ENCODE measurements around the gene ANO9.

ANO9 gene

DNA sequence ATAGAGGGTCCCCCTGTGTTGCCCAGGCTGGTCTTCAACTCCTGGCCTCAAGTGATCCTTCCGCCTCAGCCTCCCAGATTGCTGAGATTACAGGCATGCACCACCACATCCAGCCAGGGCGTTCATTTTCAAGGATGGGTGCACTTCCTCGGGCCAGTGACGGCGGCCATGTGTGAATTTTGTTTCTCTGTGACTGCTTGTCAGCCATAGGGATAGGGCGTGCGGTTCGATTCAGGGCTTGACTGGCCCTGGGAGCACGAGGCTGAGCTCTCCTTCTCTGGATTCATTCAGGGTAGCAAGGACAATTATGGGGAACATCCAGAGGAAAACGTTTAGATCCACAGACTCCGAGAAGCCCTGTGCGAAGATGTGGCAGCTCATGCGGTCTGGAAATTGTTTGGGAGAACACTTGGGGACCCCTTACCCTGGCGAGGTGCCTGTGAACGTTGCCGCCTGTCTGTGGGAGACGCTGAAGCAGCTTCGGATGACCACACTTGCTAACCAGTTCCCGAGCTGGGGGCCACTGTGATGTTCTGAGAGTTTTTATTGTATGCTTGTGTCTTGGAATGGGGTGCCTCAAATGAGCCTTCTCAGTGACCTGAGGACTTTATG lies 11.2 kb upstream of the ANO9 start:
- no peak for DNase-seq (ENCODE audit: low read depth in 2 of 2)

DNA sequence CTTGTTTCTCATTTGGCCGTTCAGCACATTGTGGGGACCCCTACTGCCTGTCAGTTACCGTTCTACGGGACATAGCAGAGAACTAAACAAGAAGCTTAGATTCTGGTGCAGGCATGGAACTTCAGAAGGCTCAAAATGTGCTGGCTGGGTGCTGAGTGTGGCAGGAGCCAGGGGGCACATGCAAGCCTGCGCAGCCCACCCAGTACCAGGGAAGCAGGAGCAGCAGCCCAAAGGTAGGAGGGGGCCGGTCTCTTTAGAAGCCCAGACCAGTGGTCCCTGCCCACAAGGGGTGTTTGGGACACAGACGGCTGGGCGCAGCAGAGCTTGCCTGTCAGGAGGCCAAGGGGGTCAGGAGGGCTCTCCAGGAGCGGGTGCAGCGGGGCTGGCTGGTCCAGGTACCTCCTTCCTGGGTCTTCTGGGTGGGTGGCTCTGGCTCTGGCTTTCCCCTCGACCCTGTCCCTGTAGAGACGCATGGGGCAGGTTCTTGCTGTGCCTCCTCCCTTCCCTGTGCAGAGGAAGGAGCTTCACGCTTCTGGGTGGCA lies 10.5 kb upstream of the ANO9 start:
- DNase-seq (ENCODE audit: low read depth in 2 of 2): no peak

DNA sequence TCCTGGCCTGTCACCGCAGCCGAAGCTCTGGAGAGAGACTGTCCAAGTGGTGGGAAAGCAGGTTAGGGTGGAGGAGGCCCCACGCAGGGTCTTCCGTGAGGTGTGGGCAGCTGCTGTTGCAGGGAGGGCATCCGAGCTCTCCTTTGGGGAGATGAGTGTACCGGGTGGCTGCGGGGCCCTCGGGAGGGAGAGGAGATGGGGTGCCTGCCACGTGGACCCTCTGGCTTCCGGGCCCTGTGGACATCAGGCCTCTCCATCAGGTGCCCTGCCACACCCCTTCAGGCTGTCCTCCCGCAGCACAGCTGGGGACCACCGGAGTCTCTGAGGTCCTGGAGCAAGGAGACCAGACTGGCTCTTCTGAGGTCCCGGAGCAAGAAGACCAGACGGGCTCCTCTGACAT lies 9.9 kb upstream of the ANO9 start:
- no peak for DNase-seq (ENCODE audit: low read depth in 2 of 2)

DNA sequence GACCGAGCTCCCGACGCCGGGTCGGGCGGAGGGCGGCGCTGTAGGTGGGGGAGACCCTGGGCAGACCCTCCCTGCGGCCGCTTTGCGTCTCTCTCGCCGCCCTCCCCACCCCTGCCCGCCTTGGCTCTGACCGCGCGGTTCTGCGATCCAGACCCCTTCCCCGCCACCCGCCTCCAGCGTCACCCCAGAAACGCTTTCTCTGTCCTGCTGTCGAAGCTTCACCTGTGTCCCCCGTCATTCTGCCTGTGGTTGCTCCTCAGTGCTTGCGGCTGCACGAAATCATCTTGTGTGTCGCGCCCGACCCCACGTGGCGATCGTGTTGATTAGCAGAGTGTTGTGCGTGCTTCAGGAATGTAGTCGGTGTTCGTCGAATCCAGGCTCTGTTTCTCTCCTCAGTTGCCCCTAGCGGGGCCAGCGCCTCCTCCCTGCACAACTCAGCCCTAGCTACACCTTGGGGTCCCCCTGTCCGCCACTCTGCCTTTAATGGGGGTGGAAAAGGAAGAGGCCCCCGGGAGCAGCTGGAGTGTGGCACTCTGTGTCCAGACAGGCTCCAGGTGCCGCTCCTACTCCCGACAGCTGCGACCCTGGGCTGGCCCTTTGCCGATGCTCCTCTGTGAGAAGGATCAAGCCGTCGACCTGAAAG lies 9.1 kb upstream of the ANO9 start:
- DNase-seq (ENCODE audit: low read depth in 2 of 2): peak; percentile 66 to 72

DNA sequence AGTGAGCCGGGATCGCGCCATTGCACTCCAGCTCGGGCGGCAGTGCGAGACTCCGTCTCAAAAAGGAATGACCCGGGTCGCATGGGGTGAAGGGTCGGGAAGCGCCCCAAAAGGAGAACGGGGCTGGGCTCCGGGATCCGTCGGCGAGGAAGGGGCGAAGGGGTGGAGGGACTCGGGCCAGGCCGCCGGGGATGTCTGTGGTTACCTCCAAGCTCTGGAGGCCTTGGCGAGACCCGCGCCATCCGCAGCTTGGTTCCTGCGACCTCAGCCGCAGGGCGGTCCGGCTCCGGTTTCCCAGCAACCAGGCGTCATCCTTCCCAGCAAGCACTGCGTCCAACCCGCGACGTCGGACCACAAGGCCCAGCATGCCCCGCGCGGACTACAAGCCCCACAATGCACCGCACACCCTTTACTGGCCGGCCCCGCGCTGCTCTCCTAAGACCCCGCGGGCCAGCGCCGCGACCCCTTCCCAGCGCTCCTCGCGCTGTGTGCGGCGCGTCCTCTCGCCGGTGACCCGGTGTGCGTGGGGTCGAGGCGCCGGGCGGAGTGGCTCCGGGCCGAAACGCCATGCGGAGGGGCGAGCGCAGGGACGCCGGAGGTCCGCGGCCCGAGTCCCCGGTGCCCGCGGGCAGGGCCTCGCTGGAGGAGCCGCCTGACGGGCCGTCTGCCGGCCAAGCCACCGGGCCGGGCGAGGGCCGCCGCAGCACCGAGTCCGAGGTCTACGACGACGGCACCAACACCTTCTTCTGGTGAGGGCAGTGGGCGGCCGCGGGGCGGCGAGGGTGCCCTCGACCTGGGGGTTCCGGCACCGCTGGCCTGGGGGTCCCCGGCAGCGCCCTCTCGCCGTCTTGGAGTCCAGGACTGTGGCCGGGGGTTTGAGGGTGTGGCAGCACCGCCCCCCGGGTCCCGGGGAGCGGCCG lies 8.3 kb upstream of the ANO9 start, which contains the start of gene PTDSS2:
TSS of gene PTDSS2 (plus strand) at position 391 of the 920 bp plus-strand sequence. CDS start at position 568, 177 bp downstream.
- peak; percentile 91 to 92 for DNase-seq (ENCODE audit: low read depth in 2 of 2)

DNA sequence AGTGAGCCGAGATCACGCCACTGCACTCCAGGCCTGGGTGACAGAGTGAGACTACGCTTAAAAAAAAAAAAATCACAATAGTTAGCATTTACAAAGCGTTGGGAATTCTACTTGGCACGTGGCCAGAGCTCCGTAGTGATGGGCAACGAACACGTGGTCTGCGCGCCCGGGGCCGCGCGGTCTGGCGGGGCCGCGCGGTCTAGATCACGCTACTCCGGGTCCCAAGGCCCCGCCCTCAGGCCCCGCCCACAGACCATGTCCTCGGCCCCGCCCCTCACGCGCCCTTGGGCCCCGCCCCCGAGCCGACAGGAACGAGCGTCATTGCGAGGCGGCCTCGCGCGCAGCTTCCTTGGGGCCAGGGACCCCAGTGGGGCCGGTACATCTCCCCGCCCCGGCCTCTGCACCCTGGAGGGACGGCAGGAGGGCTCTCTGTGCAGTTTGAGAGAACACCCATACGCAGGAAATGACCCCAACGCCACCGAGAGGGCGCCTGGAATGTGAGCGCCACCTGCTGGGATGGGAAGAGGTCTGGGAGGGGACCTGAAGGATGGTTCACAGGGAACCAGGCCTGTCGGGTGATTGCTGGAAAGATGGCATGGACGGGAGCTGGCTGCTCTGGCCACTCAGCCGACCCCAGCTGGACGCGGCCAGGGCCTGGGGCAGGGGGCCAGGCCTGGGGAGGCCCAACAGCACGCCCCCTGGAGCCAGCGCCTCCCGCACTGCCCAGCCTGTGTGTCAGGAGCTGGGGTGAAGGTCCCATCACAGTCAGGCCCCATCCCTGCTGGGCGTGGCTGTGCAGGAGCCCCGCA lies 6.3 kb upstream of the ANO9 start:
- DNase-seq (ENCODE audit: low read depth in 2 of 2): peak; percentile 86 to 90

DNA sequence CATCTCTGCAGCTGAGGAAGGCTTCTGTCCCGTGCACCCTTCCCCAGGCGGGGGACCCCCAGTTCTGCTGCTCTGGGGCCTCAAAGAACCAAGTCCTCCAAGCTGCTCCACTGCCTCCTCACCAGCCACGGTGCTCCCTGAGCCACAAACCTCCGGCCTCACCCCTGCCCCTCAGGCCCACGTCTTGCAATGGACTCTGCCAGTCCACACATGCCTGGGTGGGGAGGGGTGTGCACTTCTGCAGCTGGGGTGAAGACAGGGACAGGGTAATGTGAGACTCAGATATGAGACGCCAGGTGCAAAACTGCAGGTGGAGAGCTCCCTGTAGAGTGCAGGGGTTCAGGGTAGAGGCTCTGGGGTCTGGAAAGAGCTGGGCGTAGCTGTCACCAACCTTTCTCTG lies 5.1 kb upstream of the ANO9 start:
- no peak for DNase-seq (ENCODE audit: low read depth in 2 of 2)

DNA sequence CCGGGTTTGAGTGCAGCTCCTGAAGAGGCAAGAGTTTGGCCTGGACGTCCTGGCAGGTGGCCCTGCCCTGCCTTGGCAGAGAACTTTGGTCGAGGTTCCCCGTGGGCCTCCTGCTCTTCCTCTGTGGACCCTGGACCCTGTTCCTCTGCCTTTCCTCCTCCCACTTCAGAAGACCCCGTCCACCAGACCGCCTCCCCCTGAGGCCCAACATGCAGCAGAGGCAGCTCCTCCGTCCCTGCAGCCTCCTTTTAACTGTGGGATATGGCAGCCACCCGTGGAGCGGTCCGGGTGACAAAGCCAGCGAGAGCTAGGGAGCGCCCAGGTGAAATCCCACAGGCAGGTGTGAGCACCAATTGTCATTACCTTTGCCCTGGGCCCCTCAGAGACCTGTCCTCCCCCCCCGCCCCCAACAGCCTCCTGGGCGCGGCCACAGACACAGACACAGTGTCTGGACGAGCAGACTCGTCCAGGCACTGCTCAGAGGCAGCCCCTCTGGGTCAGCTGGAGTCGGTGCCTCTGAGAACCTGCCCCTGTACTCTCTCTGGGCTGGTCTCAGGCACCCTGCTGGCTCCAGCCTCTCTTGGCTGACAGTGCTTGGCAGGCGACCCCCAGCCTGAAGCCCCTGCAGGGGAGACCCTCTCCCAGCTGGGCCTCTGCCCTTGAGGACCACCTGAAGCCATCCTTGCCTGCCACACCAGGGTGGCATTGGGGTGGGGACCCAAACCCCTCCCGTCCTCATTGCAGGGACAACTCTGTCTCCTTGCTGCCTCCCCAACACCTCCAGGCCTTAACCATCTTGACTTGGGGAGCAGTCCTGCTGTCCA lies 4.2 kb upstream of the ANO9 start:
- no peak for DNase-seq (ENCODE audit: low read depth in 2 of 2)

DNA sequence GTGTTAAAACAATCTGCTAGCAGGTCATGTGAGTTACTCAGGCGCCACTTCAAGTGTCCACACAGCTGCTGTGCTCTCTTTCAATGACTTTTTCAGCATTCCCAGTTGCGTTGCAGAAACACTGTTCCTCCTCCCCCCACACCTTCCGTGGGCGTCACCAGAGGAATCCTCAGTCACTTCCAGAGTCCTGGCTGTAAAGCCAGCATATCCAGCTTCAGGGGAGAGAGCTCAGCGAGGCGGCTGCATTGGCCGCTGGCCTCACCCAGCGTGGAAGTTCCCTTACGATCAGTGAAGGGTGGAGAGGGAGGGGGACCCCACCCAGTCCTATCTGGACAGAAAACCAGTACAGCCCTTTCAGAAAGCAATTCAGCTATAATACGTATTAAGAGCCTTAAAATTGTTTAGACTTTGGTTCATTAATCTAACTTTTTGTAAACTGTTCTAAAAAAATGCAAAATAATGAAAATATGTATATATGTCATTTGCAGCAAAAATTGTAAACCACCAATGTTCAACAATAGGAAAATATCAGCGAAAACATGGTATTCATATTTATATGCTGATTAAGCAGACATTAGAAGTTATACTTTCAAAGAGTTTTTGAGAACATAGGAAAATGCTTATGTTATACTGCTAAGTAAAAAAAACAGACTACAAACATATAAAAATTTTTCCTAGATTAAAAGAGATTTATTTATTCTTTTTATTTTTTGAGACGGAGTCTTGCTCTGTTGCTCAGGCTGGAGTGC lies 2.8 kb upstream of the ANO9 start:
- DNase-seq (ENCODE audit: low read depth in 2 of 2): no peak

DNA sequence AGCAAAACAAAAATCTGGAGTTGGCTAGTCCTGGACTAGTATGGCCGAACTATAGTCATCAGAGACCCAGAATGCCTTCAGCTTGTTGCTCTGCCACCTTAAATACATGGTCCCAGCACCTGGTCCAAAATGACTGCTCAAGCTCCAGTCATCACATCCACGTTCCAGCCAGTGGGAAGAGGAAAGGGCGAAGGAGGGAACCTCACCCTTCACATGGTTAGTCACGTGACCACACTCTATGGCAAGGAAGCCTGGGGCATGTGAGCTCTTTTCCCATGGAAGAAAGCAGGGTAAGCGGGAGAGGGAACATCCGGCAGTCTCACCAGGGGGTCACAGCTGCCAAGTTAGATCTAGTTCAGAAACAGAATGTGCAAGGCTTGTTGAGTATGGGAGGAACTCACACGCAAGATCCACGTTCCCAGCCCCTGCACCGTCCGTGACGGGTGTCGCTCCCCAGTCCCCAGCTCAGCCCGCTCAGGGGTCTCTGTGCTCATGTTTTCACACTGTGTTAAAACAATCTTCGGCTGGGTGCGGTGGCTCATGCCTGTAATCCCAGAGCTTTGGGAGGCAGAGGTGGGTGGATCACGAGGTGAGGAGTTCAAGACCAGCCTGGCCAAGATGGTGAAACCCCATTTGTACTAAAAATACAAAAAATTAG lies 1.9 kb upstream of the ANO9 start:
- no peak for DNase-seq (ENCODE audit: low read depth in 2 of 2)

DNA sequence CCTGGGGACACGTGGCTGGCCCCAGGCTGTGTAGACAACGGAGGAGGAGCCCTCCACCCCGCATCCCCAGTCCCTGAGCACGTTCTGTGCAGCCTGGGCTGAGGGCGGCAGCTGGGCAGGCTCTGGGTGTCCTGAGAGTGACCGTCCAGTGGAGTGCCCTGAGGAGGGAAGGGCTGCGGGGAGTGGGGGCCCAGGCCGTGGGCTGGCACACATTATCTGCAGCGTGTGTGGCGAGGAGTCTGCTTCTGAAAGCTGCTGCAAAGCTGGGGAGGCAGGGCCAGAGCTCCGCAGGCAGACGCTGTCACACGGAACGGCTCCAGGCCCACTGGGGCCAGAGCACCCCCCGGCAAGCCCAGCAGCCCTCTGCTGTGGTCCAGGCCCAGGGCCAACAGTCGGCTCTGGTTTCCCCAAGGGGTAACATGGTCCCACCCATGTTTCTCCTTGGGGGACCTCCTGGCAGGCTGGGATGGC lies 835 bp upstream of the ANO9 start:
- no peak for DNase-seq (ENCODE audit: low read depth in 2 of 2)

DNA sequence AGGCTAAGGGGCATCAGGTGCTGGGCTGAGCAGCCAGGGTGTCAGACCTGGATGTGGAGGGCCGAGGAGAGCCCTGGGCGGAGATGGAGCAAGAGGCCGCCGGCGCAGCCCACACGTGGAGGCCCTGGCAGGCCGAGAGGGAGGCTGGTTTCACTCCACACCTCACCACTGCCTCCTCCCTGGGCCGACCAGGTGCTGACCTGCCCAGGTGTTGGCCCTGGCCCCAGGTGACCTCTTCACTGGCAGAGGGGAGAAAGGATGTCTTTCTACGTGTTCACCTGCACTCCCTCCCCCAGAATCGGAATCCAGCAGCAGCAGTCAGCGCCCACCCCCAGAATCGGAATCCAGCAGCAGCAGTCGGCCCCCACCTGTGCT lies 781 bp downstream of the ANO9 start:
- no peak for DNase-seq (ENCODE audit: low read depth in 2 of 2)

DNA sequence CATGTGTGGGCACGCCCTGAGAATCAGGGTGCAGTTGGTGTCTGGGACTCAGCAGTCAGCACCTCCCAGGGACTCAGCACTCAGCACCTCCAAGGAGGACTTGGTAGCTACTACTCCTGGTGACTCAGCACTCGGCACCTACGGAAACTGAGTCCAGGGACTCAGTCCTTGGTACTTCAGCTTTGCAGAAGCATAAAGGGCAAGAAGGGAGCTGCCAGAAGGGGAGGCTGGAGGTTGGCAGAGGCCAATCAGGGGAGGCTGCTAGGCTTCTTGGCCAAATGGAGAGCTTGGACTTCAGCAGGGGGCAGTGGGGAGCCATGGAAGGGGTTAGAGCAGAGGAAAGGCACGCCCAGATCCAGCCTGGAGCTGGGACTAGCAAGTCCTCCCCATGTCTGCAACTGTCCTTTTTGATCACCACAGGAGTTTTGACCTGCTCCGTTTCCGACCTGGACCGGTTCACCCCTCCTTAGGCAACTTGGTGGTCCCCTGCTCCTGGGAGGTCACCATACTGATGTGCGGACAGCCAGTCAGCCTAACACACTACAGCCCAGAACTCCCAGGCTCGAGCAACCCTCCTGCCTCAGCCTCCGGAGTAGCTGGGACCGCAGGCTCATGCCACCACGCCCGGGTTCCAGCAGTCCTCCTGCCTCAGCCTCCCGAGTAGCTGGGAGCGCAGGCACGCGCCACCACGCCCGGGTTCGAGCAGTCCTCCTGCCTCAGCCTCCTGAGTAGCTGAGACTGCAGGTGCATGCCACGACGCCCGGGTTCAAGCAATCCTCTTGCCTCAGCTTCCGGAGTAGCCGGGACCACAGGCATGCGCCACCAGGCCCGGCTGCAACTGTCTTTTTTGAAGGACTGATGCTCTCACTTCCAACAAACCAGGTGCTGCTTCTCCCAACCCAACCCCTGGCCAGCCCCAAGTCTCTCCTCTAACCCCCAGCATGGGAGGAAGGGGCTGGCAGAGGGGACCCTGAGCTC lies 1.5 kb downstream of the ANO9 start:
- DNase-seq (ENCODE audit: low read depth in 2 of 2): no peak

DNA sequence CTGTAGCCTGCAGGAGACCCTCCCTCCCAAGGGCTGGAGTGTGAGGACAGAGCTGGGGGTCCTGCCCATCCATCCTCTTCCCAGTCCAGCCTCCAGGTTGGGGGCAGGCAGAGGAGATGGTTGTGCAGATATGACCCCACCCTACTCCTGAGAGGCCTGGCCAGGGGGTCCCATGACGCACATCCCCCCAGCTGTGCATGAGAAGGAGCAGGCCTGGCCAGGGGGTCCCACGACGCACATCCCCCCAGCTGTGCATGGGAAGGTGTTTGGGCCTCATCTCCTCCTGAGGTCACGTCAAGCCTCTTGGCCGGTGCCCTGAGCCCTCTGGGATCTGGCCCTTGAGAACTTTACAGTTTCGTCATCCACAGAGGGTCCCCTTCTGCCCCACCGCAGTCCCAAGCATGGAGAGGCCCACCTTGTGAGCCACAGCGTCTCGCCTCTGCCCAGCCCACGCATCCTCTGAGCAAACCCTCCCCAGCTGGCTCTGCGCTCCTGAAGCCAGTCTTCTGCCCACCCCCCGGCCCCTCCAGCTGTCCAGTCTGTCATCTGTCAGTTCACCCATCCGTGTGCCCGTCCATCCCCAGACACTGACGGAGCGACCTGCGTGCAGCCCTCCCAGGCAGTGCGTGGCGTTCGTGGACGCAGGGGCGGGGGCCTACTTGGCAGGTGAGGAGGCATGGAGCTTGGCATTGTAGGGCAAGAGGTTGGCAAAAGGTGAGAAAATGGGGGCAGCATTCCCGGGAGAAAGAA lies 2.3 kb downstream of the ANO9 start:
- DNase-seq (ENCODE audit: low read depth in 2 of 2): no peak

DNA sequence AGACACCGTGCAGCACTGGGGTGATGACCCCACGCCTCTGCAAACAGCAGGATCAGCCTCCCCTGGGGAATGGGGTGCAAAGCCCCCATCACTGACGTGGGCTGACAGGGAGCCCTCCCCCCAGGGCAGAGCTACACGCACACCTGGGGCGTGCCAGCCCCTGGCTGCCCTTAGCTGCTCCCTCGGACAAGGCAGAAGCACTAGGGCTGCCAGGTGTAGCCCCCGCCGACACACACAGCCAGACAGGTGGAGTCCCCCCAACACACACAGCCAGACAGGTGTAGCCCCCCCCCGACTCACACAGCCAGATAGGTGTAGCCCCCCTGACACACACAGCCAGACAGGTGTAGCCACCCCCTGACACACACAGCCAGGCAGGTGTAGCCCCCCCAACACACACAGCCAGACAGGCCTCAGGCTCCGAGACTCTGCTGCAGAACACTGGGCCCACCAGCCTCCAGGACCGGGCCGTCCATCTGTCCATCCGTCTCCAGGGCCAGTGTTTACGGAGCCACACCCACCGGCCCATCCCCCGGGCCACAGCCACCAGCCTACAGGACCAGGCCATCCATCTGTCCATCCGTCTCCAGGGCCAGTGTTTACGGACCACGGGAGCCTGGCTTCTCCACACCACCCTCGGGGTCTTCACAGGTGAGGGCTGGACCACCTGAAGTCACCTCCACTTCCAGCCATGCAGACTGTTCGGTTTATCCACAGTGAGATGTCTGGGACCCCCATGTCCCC lies 3.5 kb downstream of the ANO9 start:
- DNase-seq (ENCODE audit: low read depth in 2 of 2): no peak

DNA sequence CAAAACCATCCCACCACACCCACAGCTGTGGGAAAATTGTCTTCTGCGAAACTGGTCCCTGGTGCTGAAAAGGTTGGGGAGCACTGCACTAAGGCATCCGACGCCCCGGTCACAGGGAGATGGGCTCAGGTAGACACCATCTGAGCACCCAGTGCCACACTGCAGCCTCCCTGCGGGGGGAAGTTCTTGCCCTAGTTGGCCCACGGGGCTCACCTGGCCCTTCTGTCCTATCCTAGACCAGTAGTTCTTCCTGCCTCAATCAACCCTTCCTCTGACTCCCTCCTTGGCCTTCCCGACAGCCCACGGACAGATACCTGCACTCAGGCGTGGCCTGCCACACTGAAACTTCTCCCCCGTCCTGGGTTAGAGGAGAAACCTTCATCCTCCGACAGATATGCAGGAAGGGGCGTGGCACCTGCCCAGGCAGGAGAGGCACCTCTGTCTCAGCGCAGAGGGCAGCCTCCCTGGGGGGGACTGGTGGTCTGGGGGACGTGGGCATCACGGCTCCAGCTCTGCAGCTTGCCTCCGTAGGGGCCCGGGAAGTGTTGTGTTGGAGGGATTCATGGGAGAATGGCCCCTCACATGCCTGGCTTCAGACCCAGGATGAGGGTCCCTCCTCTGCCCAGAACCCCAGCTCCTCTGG lies 4.5 kb downstream of the ANO9 start:
- DNase-seq (ENCODE audit: low read depth in 2 of 2): no peak
